HG02943 (cell line): ENCODE data around the gene VPS26A.

ENCODE experiments used
- ATAC-seq: cut with Tn5 transposase; IDR thresholded peaks from one replicate; pipeline ENCODE4 v1.9.1; 2021; ENCODE audit warnings: mild to moderate bottlenecking, low read depth, moderate library complexity; ENCODE audit not compliant: unreplicated experiment

VPS26A gene

GRCh38 chr10:69123747-69124562, at the start of gene VPS26A:
Gene VPS26A, plus strand, starts transcription at chr10:69124178. Its CDS starts 100 bp downstream, at chr10:69124278.
- ATAC-seq: peak; percentile 81

GRCh38 chr10:69074532-69074931, 49.4 kb upstream of the VPS26A start:
- ATAC-seq: no peak

GRCh38 chr10:69075431-69075830, 48.5 kb upstream of the VPS26A start:
- ATAC-seq: no peak

GRCh38 chr10:69078311-69078710, 45.7 kb upstream of the VPS26A start:
- ATAC-seq: no peak

GRCh38 chr10:69080226-69080625, 43.8 kb upstream of the VPS26A start:
- ATAC-seq: no peak

- ATAC-seq: no peak
Measured at GRCh38 chr10:69086001-69086509, 37.9 kb upstream of the VPS26A start.

- ATAC-seq: peak; percentile 47
Measured at GRCh38 chr10:69087590-69088470, 36.1 kb upstream of the VPS26A start, which contains the start of gene SRGN. Gene SRGN, plus strand, starts transcription at chr10:69088103. Its CDS starts 55 bp downstream, at chr10:69088158.

GRCh38 chr10:69088471-69088769, 35.6 kb upstream of the VPS26A start:
- no peak for ATAC-seq

- no peak for ATAC-seq
Measured at GRCh38 chr10:69088801-69089501, 35.0 kb upstream of the VPS26A start.

GRCh38 chr10:69089638-69090599, 34.1 kb upstream of the VPS26A start:
- no peak for ATAC-seq

GRCh38 chr10:69090685-69091084, 33.3 kb upstream of the VPS26A start:
- ATAC-seq: no peak

GRCh38 chr10:69091143-69091651, 32.8 kb upstream of the VPS26A start:
- ATAC-seq: no peak

- ATAC-seq: no peak
Measured at GRCh38 chr10:69092959-69093850, 30.8 kb upstream of the VPS26A start.

GRCh38 chr10:69093933-69094332, 30.0 kb upstream of the VPS26A start:
- no peak for ATAC-seq

GRCh38 chr10:69096045-69096444, 27.9 kb upstream of the VPS26A start:
- ATAC-seq: no peak

GRCh38 chr10:69097729-69098128, 26.2 kb upstream of the VPS26A start:
- ATAC-seq: no peak

GRCh38 chr10:69100136-69100872, 23.7 kb upstream of the VPS26A start:
- no peak for ATAC-seq
